Measurements from ENCODE around the gene WDR33.
"Not testable (repeated sequence)": the region's sequence is repeated elsewhere in the genome, so short reads cannot be mapped to it uniquely, and the experiment has no call there.

GRCh38 chr2:127812441-127812840, 1.5 kb upstream of the WDR33 start:
- not testable (repeated sequence) for TF ChIP-seq CTCF, POLR2AphosphoS5 (IDR thresholded peaks at IDR 0.05)

Measured in breast epithelium (tissue), 3 donors.